PC-3 (cell line): ENCODE results near the gene LRRC8A.
"Not testable (repeated sequence)": the region's sequence is repeated elsewhere in the genome, so short reads cannot be mapped to it uniquely, and the experiment has no call there.

Source experiments
- EZH2 ChIP-seq: fragments of 300-600 bp; sonication (generic); IDR thresholded peaks from one replicate; pipeline ENCODE4 v1.6.1; 2017; ENCODE audit warnings: antibody characterized with exemption, mild to moderate bottlenecking, low read length; ENCODE audit not compliant: unreplicated experiment
- TF ChIP-seq, protein P1 (sequence below): fragments of 300-600 bp; sonication (generic); conservative IDR thresholded peaks from 2 replicates; pipeline ENCODE4 v1.5.1; 2017; ENCODE audit warnings: antibody characterized with exemption, low read depth, mild to moderate bottlenecking, low read length

GRCh38 chr9:128944966-128945365 is 63.0 kb downstream of the LRRC8A start:
- TF ChIP-seq, protein P1, sequence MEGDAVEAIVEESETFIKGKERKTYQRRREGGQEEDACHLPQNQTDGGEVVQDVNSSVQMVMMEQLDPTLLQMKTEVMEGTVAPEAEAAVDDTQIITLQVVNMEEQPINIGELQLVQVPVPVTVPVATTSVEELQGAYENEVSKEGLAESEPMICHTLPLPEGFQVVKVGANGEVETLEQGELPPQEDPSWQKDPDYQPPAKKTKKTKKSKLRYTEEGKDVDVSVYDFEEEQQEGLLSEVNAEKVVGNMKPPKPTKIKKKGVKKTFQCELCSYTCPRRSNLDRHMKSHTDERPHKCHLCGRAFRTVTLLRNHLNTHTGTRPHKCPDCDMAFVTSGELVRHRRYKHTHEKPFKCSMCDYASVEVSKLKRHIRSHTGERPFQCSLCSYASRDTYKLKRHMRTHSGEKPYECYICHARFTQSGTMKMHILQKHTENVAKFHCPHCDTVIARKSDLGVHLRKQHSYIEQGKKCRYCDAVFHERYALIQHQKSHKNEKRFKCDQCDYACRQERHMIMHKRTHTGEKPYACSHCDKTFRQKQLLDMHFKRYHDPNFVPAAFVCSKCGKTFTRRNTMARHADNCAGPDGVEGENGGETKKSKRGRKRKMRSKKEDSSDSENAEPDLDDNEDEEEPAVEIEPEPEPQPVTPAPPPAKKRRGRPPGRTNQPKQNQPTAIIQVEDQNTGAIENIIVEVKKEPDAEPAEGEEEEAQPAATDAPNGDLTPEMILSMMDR: not testable (repeated sequence)
- TF ChIP-seq EZH2: not testable (repeated sequence)
